ENCODE data around the gene CTTN. TPM values are rescaled to one million over a fixed set of nuclear protein-coding genes. Genes with fewer than 3 reads are reported as not detected.

CTTN gene
- total and polyA plus RNA-seq, 9 of the 15 experiments (the other 6 are each of a cell fraction or from before 2014, with no cell fraction given), result 9.9 to 158 (median 99.7) TPM

DNA sequence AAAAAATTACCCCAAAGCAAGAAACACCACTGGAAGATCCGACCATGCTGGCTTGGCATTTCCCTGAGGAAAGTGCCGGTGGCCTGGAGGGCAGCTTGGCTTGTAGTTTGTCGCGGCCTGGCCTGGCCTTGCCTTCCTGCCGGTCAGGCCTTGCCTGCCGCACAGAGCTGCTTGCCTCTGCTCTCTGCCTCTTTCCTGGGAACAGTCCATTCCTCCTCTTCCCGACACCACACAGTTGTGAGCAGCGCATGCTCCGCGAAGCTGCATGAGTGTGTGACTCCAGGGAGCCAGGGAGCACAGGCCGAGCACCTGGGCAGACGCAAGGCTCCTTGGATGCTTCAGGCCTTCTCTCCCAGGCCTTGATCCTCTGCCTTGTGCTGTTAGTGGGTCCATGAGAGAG, 19.8 kb downstream of the CTTN start:
- in situ Hi-C loops (cut with MboI) (no loop called here), intact Hi-C loops (cut with micrococcal nuclease) (no loop called here)
- peaks cover 15% of the 10 kb centered on the region for H3K79me2 ChIP-seq (ENCODE audit: control insufficient read depth, insufficient read depth, low read length)
- no peaks in the 10 kb centered on the region for H3K27me3 ChIP-seq (ENCODE audit: control insufficient read depth in 2 of 2, insufficient read depth in 2 of 2, low read length in 2 of 2)
- POLR2A ChIA-PET, result interaction anchor here (0.6 to 2.6 kb wide), 3 partner anchors 12 to 1542 kb away, joined by 3 to 14 read pairs (median 7); no protein-coding TSS in a partner anchor
- H3K9me1 ChIP-seq (ENCODE audit: control insufficient read depth, insufficient read depth, low read length), result peaks cover 9% of the 10 kb centered on the region
- no peak for TF ChIP-seq NFYB (IDR thresholded peaks at IDR 0.05; ENCODE audit: extremely low read depth, insufficient read length)
- 0 out of 2 replicates have a peak, but pooled peaks have one; percentile 12 for TF ChIP-seq ZFX (CRISPR knock-in tag; IDR thresholded peaks at IDR 0.05)
- peak; percentile 40 for TF ChIP-seq RBFOX2 (IDR thresholded peaks at IDR 0.05; ENCODE audit: low read depth, low read length)
- TF ChIP-seq POLR2G (IDR thresholded peaks at IDR 0.05; ENCODE audit: low read depth, low read length), result peak; percentile 38
- H4K20me1 ChIP-seq (replicated peaks; ENCODE audit: control insufficient read depth, insufficient read depth, low read length), result peaks cover 17% of the 10 kb centered on the region
- BruUV-seq (replicated peaks), result no TSS peak
- WGBS (ENCODE audit: insufficient coverage, low coverage, missing lambda C conversion rate), result 96% methylated on average over 12 of the region's 12 CpGs
- H2AFZ ChIP-seq (ENCODE audit: low read depth, low read length), result no peak overlapping the region
- FAIRE-seq (no peak), ATAC-seq (no peak), DNase-seq (ENCODE audit: extremely low read depth in 1 of 4, low spot score in 3 of 4) (no peak)
- no peak overlapping the region for H3K4me2 ChIP-seq (ENCODE audit: insufficient read depth, low read length)
- peaks cover 10 to 26% of the 10 kb centered on the region in 2 experiments; a peak in 4 of 5 replicates for H3K4me1 ChIP-seq (replicated peaks in 1 of 2; ENCODE audit: control insufficient read depth in 2 of 2, insufficient read depth in 2 of 2, low read length in 2 of 2)
- peaks cover 83% of the 10 kb centered on the region for H3K36me3 ChIP-seq (ENCODE audit: control insufficient read depth, insufficient read depth, low read length)
- CTCF ChIA-PET (ENCODE audit: low intra/inter-chr PET ratio), result interaction anchor here (0.6 kb wide), 1 partner anchor 500 kb away, joined by 3 read pairs; no protein-coding TSS in a partner anchor
- H3K4me3 ChIP-seq, result no peak overlapping the region
- H3K9me3 ChIP-seq (replicated peaks; ENCODE audit: control insufficient read depth, insufficient read depth, low read depth, low read length), result no peaks in the 10 kb centered on the region
- peak overlapping the region; percentile 44; the same call in 1 of the 3 replicates for H3K27ac ChIP-seq (ENCODE audit: extremely low read depth, low read depth, low read length)
- H3K9ac ChIP-seq (ENCODE audit: insufficient read depth in 1 of 2, low read depth in 2 of 2, low read length in 2 of 2), result peak overlapping the region in 1 of 2 experiments; percentile 83; a peak in 2 of 4 replicates

Measured in K562 (cell line).